ENCODE measurements around the gene TIMP2.

The TIMP2 gene

GRCh38 chr17:78838574-78839005 lies 86.6 kb downstream of the TIMP2 start:
- DNase-seq (ENCODE audit: low read depth): no peak

- no peak for DNase-seq (ENCODE audit: low read depth)
Measured at GRCh38 chr17:78836420-78837021, 88.7 kb downstream of the TIMP2 start.

GRCh38 chr17:78834571-78834970 lies 90.6 kb downstream of the TIMP2 start:
- no peak for DNase-seq (ENCODE audit: low read depth)

GRCh38 chr17:78832541-78832810 lies 92.7 kb downstream of the TIMP2 start:
- DNase-seq (ENCODE audit: low read depth): no peak

GRCh38 chr17:78831688-78832540 lies 93.3 kb downstream of the TIMP2 start:
- no peak for DNase-seq (ENCODE audit: low read depth)

GRCh38 chr17:78829477-78829876 lies 95.7 kb downstream of the TIMP2 start:
- DNase-seq (ENCODE audit: low read depth): no peak

- no peak for DNase-seq (ENCODE audit: low read depth)
Measured at GRCh38 chr17:78828470-78829185, 96.6 kb downstream of the TIMP2 start.

GRCh38 chr17:78826836-78827509 lies 98.2 kb downstream of the TIMP2 start:
- DNase-seq (ENCODE audit: low read depth): no peak

GRCh38 chr17:78826421-78826820 lies 98.8 kb downstream of the TIMP2 start:
- no peak for DNase-seq (ENCODE audit: low read depth)

- no peak for DNase-seq (ENCODE audit: low read depth)
Measured at GRCh38 chr17:78825696-78826095, 99.5 kb downstream of the TIMP2 start.

- no peak for DNase-seq (ENCODE audit: low read depth)
Measured at GRCh38 chr17:78824240-78824639, 100.9 kb downstream of the TIMP2 start.

GRCh38 chr17:78823282-78824046 lies 101.7 kb downstream of the TIMP2 start:
- DNase-seq (ENCODE audit: low read depth): no peak

GRCh38 chr17:78822552-78822951 lies 102.6 kb downstream of the TIMP2 start:
- DNase-seq (ENCODE audit: low read depth): no peak

- DNase-seq (ENCODE audit: low read depth): no peak
Measured at GRCh38 chr17:78821961-78822360, 103.2 kb downstream of the TIMP2 start.

GRCh38 chr17:78820841-78821240 lies 104.3 kb downstream of the TIMP2 start:
- DNase-seq (ENCODE audit: low read depth): no peak

- no peak for DNase-seq (ENCODE audit: low read depth)
Measured at GRCh38 chr17:78819806-78820792, 105.1 kb downstream of the TIMP2 start.

GRCh38 chr17:78819402-78819801 lies 105.8 kb downstream of the TIMP2 start:
- DNase-seq (ENCODE audit: low read depth): no peak

- DNase-seq (ENCODE audit: low read depth): peak; percentile 66
Measured at GRCh38 chr17:78818932-78819331, 106.3 kb downstream of the TIMP2 start.

GRCh38 chr17:78818152-78818846 lies 106.9 kb downstream of the TIMP2 start:
- no peak for DNase-seq (ENCODE audit: low read depth)

GRCh38 chr17:78817123-78817522 lies 108.1 kb downstream of the TIMP2 start:
- DNase-seq (ENCODE audit: low read depth): peak; percentile 77
